Psoas muscle (tissue), 8 donors: Measurements from ENCODE around the gene CHRDL2. TPM values are rescaled to one million over a fixed set of nuclear protein-coding genes. Genes with fewer than 3 reads are reported as not detected.

Experiments
- ATAC-seq, 4 donors: fragments of 200-7000 bp; cut with Tn5 transposase; one replicate each; pipeline ENCODE4 v1.9.1; 2020; ENCODE audit warnings: moderate library complexity in 3 of 4, mild to moderate bottlenecking in 2 of 4
- DNase-seq, 2 donors: peaks; one replicate each; pipeline ENCODE4 v3.0.0-alpha.2; 2020
- H3K27ac ChIP-seq: fragments of 200-600 bp; one replicate; pipeline ENCODE4 v1.8.0; 2022
- H3K27me3 ChIP-seq, 3 donors: fragments of 200-600 bp in 1 of 3; one replicate each; pipeline versions ENCODE4 v1.6.1 to v1.8.0; 2013 to 2022; ENCODE audit warnings: low read length in 2 of 3, mild to moderate bottlenecking in 2 of 3, moderate library complexity in 1 of 3; ENCODE audit not compliant: insufficient read depth in 3 of 3
- H3K36me3 ChIP-seq, 2 donors: fragments of 200-600 bp in 1 of 2; one replicate each; pipeline versions ENCODE4 v1.6.1 to v1.8.0; 2013 to 2022; ENCODE audit warnings: low read depth in 1 of 2, mild to moderate bottlenecking in 1 of 2, moderate library complexity in 1 of 2; ENCODE audit not compliant: insufficient read depth in 1 of 2
- H3K4me1 ChIP-seq: fragments of 200-600 bp; one replicate; pipeline ENCODE4 v1.8.0; 2022
- H3K4me3 ChIP-seq: fragments of 200-600 bp; one replicate; pipeline ENCODE4 v1.8.0; 2022; ENCODE audit warnings: mild to moderate bottlenecking
- H3K9me3 ChIP-seq: fragments of 200-600 bp; one replicate; pipeline ENCODE4 v1.8.0; 2022
- CTCF ChIP-seq: fragments of 200-600 bp; IDR thresholded peaks from one replicate; pipeline ENCODE4 v1.8.0; 2022; ENCODE audit warnings: antibody characterized with exemption
- WGBS, 3 donors: extraction: QIAGEN DNeasy Blood & Tissue Kit; methylation state at CpG; one replicate each; pipeline versions ENCODE4 v1.1.6 to v1.1.7; 2013; 5-methylcytosine and 5-hydroxymethylcytosine counted together
- intact Hi-C, 2 donors: fragments of 100-400 bp; cut with DNase I; formaldehyde crosslinking; loops; one replicate each; pipeline versions ENCODE4 v1.11.0 to v1.14.2; 2022
- long read RNA-seq, 2 donors: library from polyadenylated mRNA; unstranded; transcript quantifications; one replicate each; pipeline ENCODE4 v2.0.0, GENCODE V29; 2021
- polyA plus RNA-seq, 3 donors: library from polyadenylated mRNA; stranded (reverse); fragments of 200-250 nt; gene quantifications; one replicate each; pipeline ENCODE4 v1.2.3, GENCODE V29; 2013
- total RNA-seq, 4 donors: library from RNA; stranded (reverse); fragmentation: NEBNext Ultra II Directional in 2 of 4; extraction: Animal tissue kit (Norgen Biotek cat#: 25700) in 2 of 4; gene quantifications; one replicate each; pipeline versions ENCODE4 v1.2.1 to v1.2.4, GENCODE V29; 2021 to 2023
- donor health status: healthy with polysubstance abuse.
- donor health status: DM: no; HTN: no; CAD: no; lungs with moderate emphysema.
- donor health status: Bipolar disorder and iron deficiency.
- donor health status: healthy.
- donor health status: DM: yes; HTN: yes; CAD: no.
- donor health status: DM: no; HTN: no; CAD: no.
- donor health status: DM: no; HTN: no; CAD: no.
- donor health status: DM: yes; HTN: yes; CAD: no.

Gene CHRDL2
- 10 to 100 TPM in 3 of 4 donors, 1 to 10 TPM in 1; 2.2 to 14.1 (median 12.7) TPM for total RNA-seq
- polyA plus RNA-seq = 1 to 10 TPM in 1 of 3 donors, under 1 TPM in 2; 0.39 to 3.1 (median 0.61) TPM
- long read RNA-seq, donor 1, transcript CHRDL2-203 (11 exons, 1,867 nt) = major isoform, 5 of 12 reads
- long read RNA-seq, donor 1, partial matches to known transcripts = 2 of 12 reads
- long read RNA-seq, donor 1, other reads (novel, unspliced or antisense) = 1 of 12 reads
- long read RNA-seq, donor 2, partial matches to known transcripts = 1 of 1 reads
- long read RNA-seq, donor 2, other reads (novel, unspliced or antisense) = 0 of 1 reads

GRCh38 chr11:74731301-74732094 is at the start of gene CHRDL2:
Gene CHRDL2 (minus strand): TSS chr11:74731426. CDS start chr11:74730888, 538 bp downstream.
- Histone ChIP-seq H3K27ac (no peak within 1 kb of the TSS), H3K4me1 (peaks cover 4% of the 10 kb centered on the region), H3K9me3 (no peaks in the 10 kb centered on the region), H3K4me3 (peak within 1 kb of the TSS; percentile 66), H3K27me3 (peaks cover 0 to 46% (median 11%) of the 10 kb centered on the region in 3 donors), H3K36me3 (no peaks in the 10 kb centered on the region)
- DNase-seq = peak; percentile 25 to 57
- intact Hi-C loops = loop anchor here in 1 of 2 donors (10.0 kb wide), 1 partner anchor 277 kb away; no protein-coding TSS in a partner anchor
- peak; percentile 36 to 67 (median 59) for ATAC-seq
- TF ChIP-seq CTCF = no peak
- 10 to 18% (median 16%) methylated on average over 38 to 69 of the region's 69 CpGs for WGBS, 3 donors

GRCh38 chr11:74780248-74781005 is 49.2 kb upstream of the CHRDL2 start:
- intact Hi-C loops = no loop called here

GRCh38 chr11:74778581-74778980 is 47.4 kb upstream of the CHRDL2 start:
- Histone ChIP-seq H3K36me3 (no peaks in the 10 kb centered on the region), H3K27ac (no peak overlapping the region), H3K27me3 (no peaks in the 10 kb centered on the region), H3K4me3 (no peak overlapping the region), H3K4me1 (peaks cover 49% of the 10 kb centered on the region), H3K9me3 (no peaks in the 10 kb centered on the region)
- DNase-seq (no peak), ATAC-seq (no peak)
- intact Hi-C loops = no loop called here
- WGBS, 3 donors = 97 to 100% (median 99%) methylated on average over 6 of the region's 6 CpGs
- TF ChIP-seq CTCF = no peak

More at GRCh38 chr11:74780248-74781005, 49.2 kb upstream of the CHRDL2 start:
- 79 to 85% (median 81%) methylated on average over 4 of the region's 4 CpGs for WGBS, 3 donors
- Histone ChIP-seq H3K4me3 (no peak overlapping the region), H3K27ac (no peak overlapping the region), H3K4me1 (peaks cover 48% of the 10 kb centered on the region), H3K9me3 (no peaks in the 10 kb centered on the region), H3K27me3 (no peaks in the 10 kb centered on the region), H3K36me3 (no peaks in the 10 kb centered on the region)
- no peak for TF ChIP-seq CTCF
- ATAC-seq (no peak), DNase-seq (no peak)

GRCh38 chr11:74777877-74778276 is 46.7 kb upstream of the CHRDL2 start:
- Histone ChIP-seq H3K9me3 (no peaks in the 10 kb centered on the region), H3K27me3 (no peaks in the 10 kb centered on the region), H3K27ac (no peak overlapping the region), H3K4me1 (peaks cover 42% of the 10 kb centered on the region), H3K4me3 (no peak overlapping the region), H3K36me3 (no peaks in the 10 kb centered on the region)
- no peak for TF ChIP-seq CTCF
- 55 to 73% (median 59%) methylated on average over 4 of the region's 4 CpGs for WGBS, 3 donors
- ATAC-seq = no peak
- no peak for DNase-seq
- intact Hi-C loops = no loop called here
